Gastrocnemius medialis (tissue), 4 donors: ENCODE data around the gene PTPRM.

Source experiments
- CTCF ChIP-seq, 5 experiments: fragments of 450-650 bp in 3 of 5; fragments of 200-600 bp in 2 of 5; sonication (generic) in 2 of 5; IDR thresholded peaks in 4 of 5; conservative IDR thresholded peaks in 1 of 5; 1 replicate in 4 of 5; 2 replicates in 1 of 5; pipeline ENCODE4 v1.5.1; 2016 to 2019; ENCODE audit warnings: antibody characterized with exemption in 5 of 5, mild to moderate bottlenecking in 3 of 5, moderate library complexity in 3 of 5
- POLR2A ChIP-seq, 2 donors: fragments of 450-650 bp; IDR thresholded peaks; one replicate each; pipeline ENCODE4 v1.6.1; 2017; ENCODE audit warnings: antibody characterized with exemption in 2 of 2, mild to moderate bottlenecking in 2 of 2, moderate library complexity in 2 of 2

GRCh38 chr18:8422391-8422790, 855.3 kb downstream of the PTPRM start:
- TF ChIP-seq CTCF (IDR thresholded peaks at IDR 0.05 in 4 of 5, conservative IDR thresholded peaks at IDR 0.05 in 1 of 5) (no peak), POLR2A (IDR thresholded peaks at IDR 0.05) (no peak)
